GM23338 (cell line): ENCODE data around the gene SPATA20. TPM values are rescaled to one million over a fixed set of nuclear protein-coding genes. Genes with fewer than 3 reads are reported as not detected.

ENCODE experiments used
- ATAC-seq: fragments of 200-7000 bp; cut with Tn5 transposase; 3 replicates; pipeline ENCODE4 v1.9.1; 2020
- DNase-seq: peaks from one replicate; pipeline ENCODE4 v3.0.0-alpha.2; 2015; ENCODE audit warnings: low spot score
- H2AFZ ChIP-seq: fragments of 200-600 bp; sonication (generic); 2 replicates; pipeline ENCODE4 v1.8.0; 2016; ENCODE audit warnings: antibody characterized with exemption, mild to moderate bottlenecking, moderate library complexity
- H3F3A ChIP-seq: fragments of 200-600 bp; sonication (generic); replicated peaks from 2 replicates; pipeline ENCODE4 v1.8.0; 2017; ENCODE audit warnings: antibody characterized with exemption, mixed run types, low read depth
- H3K27ac ChIP-seq: fragments of 200-600 bp; sonication (generic); 2 replicates; pipeline ENCODE4 v1.6.1; 2016; ENCODE audit warnings: low read depth
- H3K27me3 ChIP-seq: fragments of 200-600 bp; sonication (generic); 2 replicates; pipeline ENCODE4 v1.8.0; 2016; ENCODE audit warnings: mild to moderate bottlenecking, mixed run types, moderate library complexity; ENCODE audit not compliant: insufficient read depth
- H3K36me3 ChIP-seq: fragments of 200-600 bp; sonication (generic); 2 replicates; pipeline ENCODE4 v1.8.0; 2016; ENCODE audit warnings: mild to moderate bottlenecking; ENCODE audit not compliant: insufficient read depth
- H3K4me1 ChIP-seq: fragments of 200-600 bp; sonication (generic); 2 replicates; pipeline ENCODE4 v1.8.0; 2016; ENCODE audit warnings: mild to moderate bottlenecking, moderate library complexity; ENCODE audit not compliant: insufficient read depth
- H3K4me2 ChIP-seq: fragments of 200-600 bp; sonication (generic); 2 replicates; pipeline ENCODE4 v1.7.1; 2017; ENCODE audit warnings: mixed run types
- H3K4me3 ChIP-seq: fragments of 200-600 bp; sonication (generic); 2 replicates; pipeline ENCODE4 v1.6.1; 2016; ENCODE audit warnings: mixed run types
- H3K79me2 ChIP-seq: fragments of 200-600 bp; sonication (generic); replicated peaks from 2 replicates; pipeline ENCODE4 v1.8.0; 2017; ENCODE audit warnings: mild to moderate bottlenecking; ENCODE audit not compliant: insufficient read depth
- H3K9me2 ChIP-seq: fragments of 200-600 bp; sonication (generic); 2 replicates; pipeline ENCODE4 v1.8.0; 2017; ENCODE audit not compliant: insufficient read depth
- H4K20me1 ChIP-seq: fragments of 200-600 bp; sonication (generic); replicated peaks from 2 replicates; pipeline ENCODE4 v1.8.0; 2017; ENCODE audit warnings: mild to moderate bottlenecking; ENCODE audit not compliant: insufficient read depth
- H3K27ac Mint-ChIP-seq: 2 replicates; pipeline ENCODE4 v1.8.0; 2020; ENCODE audit warnings: inconsistent platforms, mild to moderate bottlenecking, moderate library complexity, mixed read lengths
- H3K27me3 Mint-ChIP-seq: 3 replicates; pipeline ENCODE4 v1.8.0; 2022; ENCODE audit warnings: low read depth, mild to moderate bottlenecking, moderate library complexity, mixed read lengths, inconsistent platforms; ENCODE audit not compliant: insufficient read depth, poor library complexity
- H3K36me3 Mint-ChIP-seq: 3 replicates; pipeline ENCODE4 v1.8.0; 2021; ENCODE audit warnings: low read depth, mild to moderate bottlenecking, inconsistent platforms, moderate library complexity, mixed read lengths
- H3K4me1 Mint-ChIP-seq: 3 replicates; pipeline ENCODE4 v1.8.0; 2020; ENCODE audit warnings: mild to moderate bottlenecking, inconsistent platforms, mixed read lengths
- H3K4me3 Mint-ChIP-seq: 3 replicates; pipeline ENCODE4 v1.8.0; 2021; ENCODE audit warnings: moderate library complexity, mild to moderate bottlenecking, inconsistent platforms, mixed read lengths
- H3K9me3 Mint-ChIP-seq: 3 replicates; pipeline ENCODE4 v1.8.0; 2020; ENCODE audit warnings: moderate library complexity, mild to moderate bottlenecking, inconsistent platforms, mixed read lengths
- CTCF ChIP-seq, 2 experiments: fragments of 200-600 bp in 1 of 2; sonication (generic) in 1 of 2; conservative IDR thresholded peaks; 2 replicates each; pipeline versions ENCODE4 v1.5.1 to v1.6.1; 2016 to 2017; ENCODE audit warnings: antibody characterized with exemption in 2 of 2, low read depth in 2 of 2, mild to moderate bottlenecking in 2 of 2, moderate library complexity in 1 of 2
- ETS1 ChIP-seq: IDR thresholded peaks from 2 replicates; pipeline ENCODE4 v1.6.1; 2016; ENCODE audit warnings: antibody characterized with exemption
- EZH2 ChIP-seq: fragments of 200-600 bp; sonication (generic); IDR thresholded peaks from one replicate; pipeline ENCODE4 v1.8.0; 2017; ENCODE audit warnings: antibody characterized with exemption, mild to moderate bottlenecking, low read depth; ENCODE audit not compliant: unreplicated experiment
- EZH2phosphoT487 ChIP-seq: fragments of 200-600 bp; sonication (generic); IDR thresholded peaks from one replicate; pipeline ENCODE4 v1.8.1; 2018; ENCODE audit warnings: antibody characterized with exemption; ENCODE audit not compliant: unreplicated experiment
- JUNB ChIP-seq: IDR thresholded peaks from one replicate; pipeline ENCODE4 v1.6.1; 2016; ENCODE audit warnings: antibody characterized with exemption; ENCODE audit not compliant: unreplicated experiment
- NANOG ChIP-seq: IDR thresholded peaks from 2 replicates; pipeline ENCODE4 v1.6.1; 2016; ENCODE audit warnings: antibody characterized with exemption, borderline replicate concordance
- POLR2AphosphoS5 ChIP-seq: IDR thresholded peaks from 2 replicates; pipeline ENCODE4 v1.6.1; 2016; ENCODE audit warnings: antibody characterized with exemption, low read depth
- REST ChIP-seq: IDR thresholded peaks from one replicate; pipeline ENCODE4 v1.6.1; 2018; ENCODE audit warnings: antibody characterized with exemption; ENCODE audit not compliant: unreplicated experiment
- STAT1 ChIP-seq: IDR thresholded peaks from one replicate; pipeline ENCODE4 v1.6.1; 2016; ENCODE audit warnings: antibody characterized with exemption; ENCODE audit not compliant: unreplicated experiment
- ZNF114 ChIP-seq: fragments of 250-450 bp; sonication (Bioruptor Pico); IDR thresholded peaks from 2 replicates; pipeline ENCODE4 v1.5.0; 2020; ENCODE audit warnings: mild to moderate bottlenecking, moderate library complexity
- ZNF331 ChIP-seq: fragments of 250-450 bp; sonication (Bioruptor Pico); IDR thresholded peaks from 2 replicates; pipeline ENCODE4 v1.5.0; 2020; ENCODE audit warnings: low read depth, mild to moderate bottlenecking, moderate library complexity
- ZNF462 ChIP-seq: fragments of 250-450 bp; sonication (Bioruptor Pico); IDR thresholded peaks from 2 replicates; pipeline ENCODE4 v1.5.0; 2020; ENCODE audit warnings: mild to moderate bottlenecking, moderate library complexity
- polyA plus RNA-seq: library from polyadenylated mRNA; unstranded; fragments of >200 nt; fragmentation: Nextera tagmentation; extraction: Ambion mirVana; gene quantifications from 2 replicates; pipeline ENCODE4 v1.2.1, GENCODE V29; 2016
- total RNA-seq: library from RNA; depleted of rRNA; stranded (reverse); fragments of >200 nt; shearing (Covaris generic); gene quantifications from 2 replicates; pipeline ENCODE4 v1.2.3, GENCODE V29; 2014

Gene SPATA20
- total and polyA plus RNA-seq, 2 experiments from 2014 or later, result 13.8 to 32.7 TPM

- TF ChIP-seq ZNF331 (no peak), EZH2 (peak; percentile 74), JUNB (no peak), POLR2AphosphoS5 (no peak)
Observed at GRCh38 chr17:50560931-50561745, 14.2 kb downstream of the SPATA20 start (continued).

- no peak for ATAC-seq
- H3K27ac Mint-ChIP-seq, result no peak overlapping the region
- H3K9me3 Mint-ChIP-seq, result no peaks in the 10 kb centered on the region
- H3K4me1 Mint-ChIP-seq, result peaks cover 54% of the 10 kb centered on the region
- Histone ChIP-seq H3K9me2 (no peaks in the 10 kb centered on the region), H3K4me2 (peak overlapping the region; percentile 95), H2AFZ (no peak overlapping the region), H3K27me3 (peaks cover 87% of the 10 kb centered on the region), H3K27ac (no peak overlapping the region), H3F3A (0 out of 2 replicates have a peak, but pooled peaks cover 9% of the 10 kb centered on the region), H4K20me1 (no peaks in the 10 kb centered on the region; the same call in none of the 2 replicates), H3K4me3 (peak overlapping the region; percentile 62), H3K36me3 (no peaks in the 10 kb centered on the region), H3K4me1 (peaks cover 33% of the 10 kb centered on the region), H3K79me2 (no peaks in the 10 kb centered on the region)
- DNase-seq, result no peak
- H3K4me3 Mint-ChIP-seq, result peak overlapping the region; percentile 72
- no peak for TF ChIP-seq NANOG
- no peak for TF ChIP-seq EZH2phosphoT487
- TF ChIP-seq POLR2AphosphoS5, result no peak
- no peak for TF ChIP-seq ETS1
- TF ChIP-seq ZNF114 (CRISPR knock-in tag), result no peak
- no peak for TF ChIP-seq CTCF (conservative IDR thresholded peaks at IDR 0.05; ENCODE audit: low read depth in 2 of 2)
- no peak for TF ChIP-seq STAT1
- no peak for TF ChIP-seq ZNF462
- TF ChIP-seq REST, result no peak
- H3K36me3 Mint-ChIP-seq, result no peaks in the 10 kb centered on the region
- H3K27me3 Mint-ChIP-seq, result peaks cover 65% of the 10 kb centered on the region
Observed at GRCh38 chr17:50561746-50562141, 14.8 kb downstream of the SPATA20 start.
